ENCODE measurements around the gene RS1. TPM values are rescaled to one million over a fixed set of nuclear protein-coding genes. Genes with fewer than 3 reads are reported as not detected.

RS1 gene
- total RNA-seq, 1 donor from 2014 or later = not detected

- intact Hi-C loops (cut with DNase I) = loop anchor here (5.0 kb wide), 1 partner anchor 212 kb away; no protein-coding TSS in a partner anchor
- peak; percentile 90 for DNase-seq (ENCODE audit: low spot score)
Measured at GRCh38 chrX:18674788-18675735, 3.2 kb upstream of the RS1 start.

DNA sequence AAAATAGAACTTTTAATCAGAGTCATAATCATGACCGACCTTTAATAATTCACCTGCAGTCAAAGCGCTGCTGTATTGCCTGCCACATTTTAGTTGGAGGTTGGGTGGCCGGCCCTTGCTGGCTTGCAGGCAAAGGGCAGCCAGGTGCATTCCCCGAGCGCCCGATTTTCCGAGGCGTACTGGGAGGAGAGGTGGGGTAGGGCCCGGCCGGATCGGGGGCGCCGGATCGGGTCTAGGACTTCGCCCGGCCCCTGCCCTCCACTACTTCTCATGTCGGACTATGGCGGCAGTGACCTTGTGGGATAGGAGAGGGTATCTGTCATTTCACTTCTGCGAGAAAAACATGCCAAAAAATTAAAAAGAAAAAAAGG is 2.5 kb upstream of the RS1 start:
- intact Hi-C loops (cut with DNase I) = loop anchor here (5.0 kb wide), 1 partner anchor 213 kb away; no protein-coding TSS in a partner anchor
- DNase-seq (ENCODE audit: low spot score) = no peak

GRCh38 chrX:18668071-18668835 is 3.7 kb downstream of the RS1 start:
- intact Hi-C loops (cut with DNase I) = no loop called here
- DNase-seq (ENCODE audit: low spot score) = no peak

DNA sequence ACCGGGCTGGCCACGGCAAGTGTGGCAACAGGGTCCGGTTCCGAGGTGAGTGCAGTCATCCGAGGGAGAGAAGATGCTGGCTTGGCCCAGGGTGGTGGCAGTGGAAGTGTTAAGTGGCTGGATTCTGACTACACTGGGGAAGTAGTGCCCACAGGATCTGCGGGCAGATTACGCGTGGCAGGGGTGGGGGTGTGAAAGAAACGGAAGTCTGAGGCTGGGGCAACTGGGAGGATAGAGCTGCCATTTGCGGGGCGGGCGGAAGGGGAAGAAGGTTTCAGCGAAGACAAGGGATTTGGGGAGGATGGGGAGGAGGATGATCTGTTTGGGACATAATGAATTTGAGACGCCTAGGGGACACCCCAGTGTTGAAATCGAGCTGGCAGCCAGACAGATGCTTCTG is 5.3 kb downstream of the RS1 start:
- intact Hi-C loops (cut with DNase I) = no loop called here
- DNase-seq (ENCODE audit: low spot score) = no peak

- DNase-seq (ENCODE audit: low spot score) = no peak
- intact Hi-C loops (cut with DNase I) = no loop called here
Measured at GRCh38 chrX:18664947-18665346, 7.0 kb downstream of the RS1 start.

DNA sequence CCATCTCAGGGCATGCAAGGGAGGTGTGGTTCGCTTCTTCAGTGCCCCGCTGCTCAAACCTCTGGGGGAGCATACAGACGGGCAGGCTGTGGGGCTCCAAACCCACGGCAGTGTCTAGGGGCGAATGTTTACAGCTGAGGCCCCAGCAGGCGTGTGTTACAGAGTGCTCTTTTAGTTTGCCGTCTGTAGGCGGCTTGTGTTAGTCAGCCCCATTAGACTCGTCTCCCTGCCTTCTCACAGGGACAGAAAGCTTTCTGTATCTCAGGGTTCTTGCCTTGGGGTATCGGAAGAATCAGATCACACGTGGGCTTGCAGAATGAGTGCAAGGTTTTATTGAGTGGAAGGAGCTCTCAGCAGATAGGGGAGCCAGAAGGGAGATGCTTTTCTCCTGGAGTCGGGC is 10.6 kb downstream of the RS1 start:
- DNase-seq (ENCODE audit: low spot score) = no peak
- intact Hi-C loops (cut with DNase I) = no loop called here

- no peak for DNase-seq (ENCODE audit: low spot score)
- intact Hi-C loops (cut with DNase I) = no loop called here
Measured at GRCh38 chrX:18654875-18655836, 16.8 kb downstream of the RS1 start.

DNA sequence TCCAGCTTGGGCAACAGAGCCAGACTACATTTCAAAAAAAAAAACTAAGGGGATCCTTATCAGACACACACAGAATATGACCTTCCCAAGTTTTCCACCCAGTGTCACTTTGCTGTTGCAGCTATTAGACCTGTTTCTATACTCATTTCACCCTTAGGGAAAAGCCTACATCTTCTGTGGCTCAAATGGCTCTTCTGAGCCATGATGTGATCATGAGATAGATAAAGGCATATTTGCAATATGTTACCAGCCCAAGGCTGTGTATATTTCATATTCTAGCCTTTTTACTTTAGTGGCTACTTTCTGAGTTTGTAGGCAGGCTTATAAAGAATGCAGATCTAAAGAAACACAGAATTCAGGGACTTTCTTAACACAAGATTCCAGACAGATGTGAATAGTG is 19.3 kb downstream of the RS1 start:
- intact Hi-C loops (cut with DNase I) = no loop called here
- DNase-seq (ENCODE audit: low spot score) = no peak

DNA sequence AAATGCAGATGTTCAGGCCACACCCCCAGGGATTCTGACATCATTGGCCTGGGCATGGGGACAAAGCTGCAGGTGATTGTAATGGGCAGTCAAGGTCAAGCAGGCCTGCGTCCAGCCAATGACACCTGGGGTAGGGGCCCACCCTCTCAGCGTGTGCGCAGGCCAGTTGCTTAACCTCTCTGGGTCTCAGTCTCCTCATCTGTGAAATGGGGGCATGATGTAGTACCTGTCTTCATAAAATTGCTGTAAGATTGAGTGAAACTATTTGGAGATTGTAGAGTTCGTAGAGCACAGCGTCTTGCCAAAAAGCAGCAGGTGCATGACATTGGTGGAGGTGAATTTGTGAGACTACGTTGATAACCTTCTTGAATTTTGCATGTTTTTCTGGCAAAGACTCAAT is 21.2 kb downstream of the RS1 start:
- no peak for DNase-seq (ENCODE audit: low spot score)
- intact Hi-C loops (cut with DNase I) = no loop called here

DNA sequence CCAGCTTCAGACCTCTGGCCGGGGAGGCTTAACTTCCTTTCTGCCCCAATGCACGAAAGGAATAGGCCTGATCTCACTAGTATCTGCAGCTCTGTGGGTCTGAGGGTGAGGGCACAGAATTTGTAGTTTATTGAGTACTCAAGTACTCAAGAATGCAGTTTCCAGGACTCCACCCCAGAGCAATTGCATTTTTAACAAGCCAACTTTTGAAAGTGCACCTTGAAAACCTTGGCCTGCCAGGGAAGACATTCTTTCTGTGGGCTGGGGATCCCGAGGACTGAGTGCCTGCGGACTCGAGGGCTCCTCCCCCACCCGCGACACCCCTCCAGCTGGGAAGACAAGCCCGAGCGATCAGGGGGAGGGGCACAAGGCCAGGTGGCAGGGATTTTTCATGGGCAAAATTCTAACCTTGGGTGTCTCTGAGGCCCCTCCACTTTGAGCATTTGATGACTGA is 22.4 kb downstream of the RS1 start:
- DNase-seq (ENCODE audit: low spot score) = no peak
- intact Hi-C loops (cut with DNase I) = no loop called here

DNA sequence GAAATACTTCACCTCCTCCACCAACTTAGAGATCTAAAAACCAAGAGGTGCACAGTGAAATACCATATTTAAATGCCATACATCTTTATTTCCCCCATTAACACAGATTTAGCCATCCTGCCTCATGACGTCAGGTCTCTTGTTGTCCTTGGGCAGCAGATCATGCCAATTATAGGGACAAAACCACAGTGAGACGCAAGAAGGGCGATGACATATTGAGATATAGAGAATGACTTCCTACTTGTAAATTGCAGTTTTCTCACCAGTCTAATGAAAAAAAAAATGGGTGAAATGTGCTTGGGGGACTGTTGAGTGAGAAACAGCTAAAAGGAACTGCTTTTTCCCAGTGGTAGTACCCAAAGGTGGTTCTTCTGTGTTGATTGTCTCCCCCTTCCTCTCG is 24.3 kb downstream of the RS1 start:
- intact Hi-C loops (cut with DNase I) = no loop called here
- DNase-seq (ENCODE audit: low spot score) = no peak

- no peak for DNase-seq (ENCODE audit: low spot score)
- intact Hi-C loops (cut with DNase I) = no loop called here
Measured at GRCh38 chrX:18643853-18644252, 28.1 kb downstream of the RS1 start.

DNA sequence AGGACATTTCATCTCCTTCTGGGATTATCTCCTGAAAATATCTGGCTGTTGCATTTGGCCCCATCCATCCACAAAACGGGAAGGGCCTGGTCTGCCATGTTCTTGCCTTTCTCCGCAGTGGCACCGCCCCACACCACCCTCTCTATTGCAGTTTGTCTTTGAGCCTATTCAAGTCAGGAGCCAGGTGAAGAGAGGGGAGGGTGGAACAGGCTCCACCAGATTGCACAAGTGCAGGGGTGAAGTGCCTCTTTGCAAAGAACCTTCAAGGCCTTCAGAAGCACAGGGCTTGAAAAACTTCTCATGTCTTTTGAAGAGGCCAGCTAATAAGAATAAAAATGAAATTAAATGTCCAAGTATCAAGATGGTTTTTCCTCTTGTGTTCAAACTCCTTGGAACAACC is 28.7 kb downstream of the RS1 start:
- no peak for DNase-seq (ENCODE audit: low spot score)
- intact Hi-C loops (cut with DNase I) = no loop called here

DNA sequence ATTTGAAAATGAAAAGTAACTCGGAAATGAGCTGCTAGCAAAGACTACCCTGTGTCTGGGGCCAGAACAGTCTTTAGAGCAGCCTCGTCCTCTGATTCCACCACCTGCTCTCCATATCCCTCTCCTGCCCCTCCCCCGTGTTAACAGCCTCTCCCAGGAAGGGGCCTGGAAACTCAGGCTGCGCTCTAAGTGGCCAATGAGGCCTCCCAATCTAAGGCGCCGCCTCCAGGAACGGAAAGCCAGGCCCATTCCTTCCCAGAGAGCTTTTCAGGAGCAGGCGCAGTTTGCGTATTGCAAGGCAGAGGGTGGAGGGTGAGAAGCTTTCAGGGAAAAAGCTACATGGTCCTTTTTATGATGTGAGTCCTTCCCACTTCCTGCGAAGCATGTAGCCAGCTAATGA is 31.2 kb downstream of the RS1 start:
- intact Hi-C loops (cut with DNase I) = no loop called here
- no peak for DNase-seq (ENCODE audit: low spot score)

- DNase-seq (ENCODE audit: low spot score) = no peak
- intact Hi-C loops (cut with DNase I) = no loop called here
Measured at GRCh38 chrX:18639280-18639679, 32.6 kb downstream of the RS1 start.

GRCh38 chrX:18638398-18638797 is 33.5 kb downstream of the RS1 start:
- intact Hi-C loops (cut with DNase I) = no loop called here
- DNase-seq (ENCODE audit: low spot score) = no peak

DNA sequence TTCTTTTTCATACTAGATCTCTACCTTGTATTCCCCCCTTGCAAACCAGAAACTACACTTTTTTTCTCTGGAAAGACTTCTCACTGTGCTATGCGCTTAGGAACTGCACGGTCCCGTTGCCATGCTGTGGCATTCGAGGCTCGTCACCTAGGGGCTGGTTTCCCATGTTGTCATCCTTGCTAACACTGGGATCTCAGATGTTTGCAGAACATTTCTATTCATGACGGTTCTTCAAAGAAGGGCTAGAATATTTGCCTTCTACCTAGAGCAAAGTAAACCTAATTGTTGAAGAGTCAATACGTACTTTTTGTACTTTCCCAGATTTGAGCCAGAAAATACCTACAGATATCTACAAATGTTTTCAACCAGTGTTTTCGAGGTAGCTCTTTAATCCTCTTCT is 41.0 kb downstream of the RS1 start:
- intact Hi-C loops (cut with DNase I) = no loop called here
- DNase-seq (ENCODE audit: low spot score) = no peak

DNA sequence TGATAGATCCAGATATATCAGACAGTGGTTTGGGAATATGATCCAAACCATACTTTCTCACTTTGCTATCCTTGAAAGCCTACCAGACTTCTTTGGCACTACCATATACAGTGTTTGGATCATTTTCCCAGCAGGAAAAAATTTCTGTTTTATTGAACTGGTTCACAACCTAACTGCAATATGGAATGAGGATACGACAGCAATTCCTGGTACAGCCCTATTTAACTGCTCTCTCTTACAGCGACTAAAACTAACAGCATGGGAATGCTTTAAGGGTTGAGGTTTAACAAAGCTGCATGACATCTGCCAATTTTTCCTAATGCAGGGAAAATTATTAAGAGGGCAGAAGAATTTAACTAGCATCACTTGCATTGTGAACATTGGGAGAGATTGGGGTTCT is 47.3 kb downstream of the RS1 start:
- intact Hi-C loops (cut with DNase I) = no loop called here
- no peak for DNase-seq (ENCODE audit: low spot score)

DNA sequence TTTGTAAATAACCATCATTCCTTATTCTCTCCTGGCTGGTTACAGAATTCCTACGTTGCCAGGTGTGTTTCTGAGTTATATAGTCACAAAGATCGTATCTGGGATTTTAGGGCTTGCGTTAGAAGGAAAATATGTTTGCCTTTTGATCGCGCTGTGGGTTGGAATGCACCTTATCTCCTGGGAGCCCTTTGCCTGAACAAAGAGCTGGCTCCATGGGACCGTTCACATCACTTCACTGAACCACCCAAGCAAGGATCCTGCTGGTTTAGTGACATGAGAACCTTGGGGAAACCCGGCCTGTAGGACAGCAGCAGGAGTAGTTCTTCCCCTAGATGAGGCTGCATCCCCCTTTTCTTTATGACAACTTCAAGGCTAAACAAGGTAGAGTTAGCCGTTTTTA is 51.6 kb downstream of the RS1 start:
- DNase-seq (ENCODE audit: low spot score) = no peak
- intact Hi-C loops (cut with DNase I) = no loop called here

GRCh38 chrX:18619288-18619687 is 52.6 kb downstream of the RS1 start:
- DNase-seq (ENCODE audit: low spot score) = no peak
- intact Hi-C loops (cut with DNase I) = no loop called here
